Thoracic aorta (tissue), 2 donors: ENCODE measurements around the gene RGS2. TPM values are rescaled to one million over a fixed set of nuclear protein-coding genes. Genes with fewer than 3 reads are reported as not detected.

ENCODE experiments used
- ATAC-seq: fragments of 150-250 bp; one replicate; pipeline ENCODE4 v1.8.0; 2017; ENCODE audit warnings: low read depth; ENCODE audit not compliant: insufficient number of reproducible peaks, low FRiP score
- DNase-seq: peaks from one replicate; pipeline ENCODE4 v3.0.0-alpha.2; 2020; ENCODE audit warnings: low spot score
- H3K27ac ChIP-seq, 2 donors: fragments of 200-600 bp; sonication (generic); 1 replicate in 1 of 2; 2 replicates in 1 of 2; pipeline ENCODE4 v1.5.1; 2016; ENCODE audit warnings: mild to moderate bottlenecking in 2 of 2, moderate library complexity in 2 of 2
- H3K27me3 ChIP-seq: fragments of 200-600 bp; sonication (generic); replicated peaks from 2 replicates; pipeline ENCODE4 v1.6.0; 2016; ENCODE audit warnings: mild to moderate bottlenecking; ENCODE audit not compliant: insufficient read depth
- H3K36me3 ChIP-seq: fragments of 200-600 bp; sonication (generic); one replicate; pipeline ENCODE4 v1.5.1; 2016
- H3K4me1 ChIP-seq, 2 donors: fragments of 200-600 bp; sonication (generic); 1 replicate in 1 of 2; 2 replicates in 1 of 2; pipeline versions ENCODE4 v1.5.1 to v1.6.0; 2016; ENCODE audit warnings: low read depth in 2 of 2, mild to moderate bottlenecking in 1 of 2; ENCODE audit not compliant: control insufficient read depth in 1 of 2
- H3K4me3 ChIP-seq: fragments of 200-600 bp; sonication (generic); 2 replicates; pipeline ENCODE4 v1.5.1; 2016; ENCODE audit warnings: mild to moderate bottlenecking
- H3K9me3 ChIP-seq: fragments of 200-600 bp; sonication (generic); 2 replicates; pipeline ENCODE4 v1.5.1; 2016
- CTCF ChIP-seq: fragments of 200-600 bp; sonication (generic); IDR thresholded peaks from one replicate; pipeline ENCODE4 v1.5.1; 2019; ENCODE audit warnings: antibody characterized with exemption
- total RNA-seq, 2 donors: library from RNA; depleted of rRNA; stranded (reverse); fragments of >200 nt; gene quantifications; one replicate each; pipeline versions ENCODE4 v1.1.0 to v1.2.3, GENCODE V29; 2016

The RGS2 gene
- total RNA-seq, 2 donors from 2014 or later: 85.2 to 188 TPM

- H3K36me3 ChIP-seq: no peaks in the 10 kb centered on the region
- no peak for TF ChIP-seq CTCF
- no peak for ATAC-seq
- no peak overlapping the region for H3K4me3 ChIP-seq
- no peak overlapping the region for H3K27ac ChIP-seq
- no peak for DNase-seq
- H3K9me3 ChIP-seq: no peaks in the 10 kb centered on the region
- no peaks in the 10 kb centered on the region for H3K27me3 ChIP-seq
- peaks cover 0 to 8% of the 10 kb centered on the region in 2 donors for H3K4me1 ChIP-seq
Measured at GRCh38 chr1:192793983-192794767, 14.7 kb upstream of the RGS2 start.

- H3K4me3 ChIP-seq: no peak overlapping the region
- H3K27me3 ChIP-seq: no peaks in the 10 kb centered on the region
- DNase-seq: no peak
- no peaks in the 10 kb centered on the region for H3K36me3 ChIP-seq
- H3K9me3 ChIP-seq: no peaks in the 10 kb centered on the region
- peaks cover 0 to 8% of the 10 kb centered on the region in 2 donors for H3K4me1 ChIP-seq
- no peak overlapping the region for H3K27ac ChIP-seq
- no peak for TF ChIP-seq CTCF
- no peak for ATAC-seq
Measured at GRCh38 chr1:192794768-192795035, 14.1 kb upstream of the RGS2 start.

GRCh38 chr1:192795916-192796618 lies 12.8 kb upstream of the RGS2 start:
- TF ChIP-seq CTCF: no peak
- ATAC-seq: no peak

GRCh38 chr1:192797143-192797542 lies 11.7 kb upstream of the RGS2 start:
- no peak for DNase-seq
- no peak for ATAC-seq
- no peaks in the 10 kb centered on the region for H3K36me3 ChIP-seq
- H3K4me3 ChIP-seq: no peak overlapping the region
- H3K27ac ChIP-seq: no peak overlapping the region
- no peak for TF ChIP-seq CTCF
- no peaks in the 10 kb centered on the region for H3K27me3 ChIP-seq
- H3K9me3 ChIP-seq: no peaks in the 10 kb centered on the region
- peaks cover 0 to 8% of the 10 kb centered on the region in 2 donors for H3K4me1 ChIP-seq

More at GRCh38 chr1:192795916-192796618, 12.8 kb upstream of the RGS2 start:
- H3K4me3 ChIP-seq: no peak overlapping the region
- H3K27me3 ChIP-seq: no peaks in the 10 kb centered on the region
- H3K27ac ChIP-seq: no peak overlapping the region
- H3K4me1 ChIP-seq: peaks cover 0 to 8% of the 10 kb centered on the region in 2 donors
- no peak for DNase-seq
- H3K9me3 ChIP-seq: no peaks in the 10 kb centered on the region
- no peaks in the 10 kb centered on the region for H3K36me3 ChIP-seq

GRCh38 chr1:192797891-192798290 lies 10.9 kb upstream of the RGS2 start:
- Histone ChIP-seq H3K4me3 (no peak overlapping the region), H3K36me3 (no peaks in the 10 kb centered on the region), H3K4me1 (peaks cover 0 to 8% of the 10 kb centered on the region in 2 donors), H3K27me3 (no peaks in the 10 kb centered on the region), H3K9me3 (no peaks in the 10 kb centered on the region), H3K27ac (no peak overlapping the region)
- no peak for TF ChIP-seq CTCF
- no peak for DNase-seq
- no peak for ATAC-seq
